ENCODE data around the gene DENND4A.

DNA sequence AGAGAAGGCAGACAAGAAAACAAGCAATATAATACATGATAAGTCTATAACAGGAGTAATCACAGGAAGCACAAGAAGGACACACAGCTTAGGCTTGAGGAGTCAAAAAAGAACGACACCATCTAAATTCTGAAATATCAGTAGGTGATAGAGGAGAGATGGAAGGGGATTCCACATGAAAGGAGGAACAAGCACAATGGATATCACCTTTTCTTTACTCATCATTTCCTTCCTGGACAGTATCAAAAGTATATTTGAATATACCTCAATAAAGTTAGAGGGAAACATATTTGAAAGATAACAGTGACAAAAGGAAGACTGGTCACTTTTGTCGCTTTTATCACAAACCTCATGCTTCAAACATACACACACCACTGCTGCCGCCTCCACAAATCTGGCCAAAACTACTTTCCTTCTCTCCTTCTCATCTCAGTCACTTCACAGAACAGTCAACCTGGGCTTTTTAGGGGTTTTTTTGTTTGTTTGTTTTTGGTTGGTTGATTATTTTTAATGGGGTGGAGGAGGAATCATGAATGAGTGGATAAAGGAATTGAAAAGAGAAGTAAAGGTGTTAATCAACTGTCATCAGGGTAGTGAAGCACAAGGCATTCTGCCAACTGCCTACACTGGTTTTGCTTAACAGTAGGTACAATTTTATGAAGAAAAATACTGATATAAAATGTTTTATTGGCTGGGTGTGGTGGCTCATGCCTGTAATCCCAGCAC, 18.5 kb downstream of the DENND4A start:
- TF ChIP-seq, protein P1, sequence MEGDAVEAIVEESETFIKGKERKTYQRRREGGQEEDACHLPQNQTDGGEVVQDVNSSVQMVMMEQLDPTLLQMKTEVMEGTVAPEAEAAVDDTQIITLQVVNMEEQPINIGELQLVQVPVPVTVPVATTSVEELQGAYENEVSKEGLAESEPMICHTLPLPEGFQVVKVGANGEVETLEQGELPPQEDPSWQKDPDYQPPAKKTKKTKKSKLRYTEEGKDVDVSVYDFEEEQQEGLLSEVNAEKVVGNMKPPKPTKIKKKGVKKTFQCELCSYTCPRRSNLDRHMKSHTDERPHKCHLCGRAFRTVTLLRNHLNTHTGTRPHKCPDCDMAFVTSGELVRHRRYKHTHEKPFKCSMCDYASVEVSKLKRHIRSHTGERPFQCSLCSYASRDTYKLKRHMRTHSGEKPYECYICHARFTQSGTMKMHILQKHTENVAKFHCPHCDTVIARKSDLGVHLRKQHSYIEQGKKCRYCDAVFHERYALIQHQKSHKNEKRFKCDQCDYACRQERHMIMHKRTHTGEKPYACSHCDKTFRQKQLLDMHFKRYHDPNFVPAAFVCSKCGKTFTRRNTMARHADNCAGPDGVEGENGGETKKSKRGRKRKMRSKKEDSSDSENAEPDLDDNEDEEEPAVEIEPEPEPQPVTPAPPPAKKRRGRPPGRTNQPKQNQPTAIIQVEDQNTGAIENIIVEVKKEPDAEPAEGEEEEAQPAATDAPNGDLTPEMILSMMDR (IDR thresholded peaks at IDR 0.05), result no peak
- TF ChIP-seq POLR2A (IDR thresholded peaks at IDR 0.05), result no peak
